GM18511 (cell line): ENCODE measurements around the gene ELOVL6.
"Not testable (repeated sequence)": the region's sequence is repeated elsewhere in the genome, so short reads cannot be mapped to it uniquely, and the experiment has no call there.

ENCODE experiments used
- ATAC-seq: cut with Tn5 transposase; IDR thresholded peaks from one replicate; pipeline ENCODE4 v1.9.1; 2021; ENCODE audit warnings: mild to moderate bottlenecking, moderate library complexity; ENCODE audit not compliant: unreplicated experiment

Gene ELOVL6

DNA sequence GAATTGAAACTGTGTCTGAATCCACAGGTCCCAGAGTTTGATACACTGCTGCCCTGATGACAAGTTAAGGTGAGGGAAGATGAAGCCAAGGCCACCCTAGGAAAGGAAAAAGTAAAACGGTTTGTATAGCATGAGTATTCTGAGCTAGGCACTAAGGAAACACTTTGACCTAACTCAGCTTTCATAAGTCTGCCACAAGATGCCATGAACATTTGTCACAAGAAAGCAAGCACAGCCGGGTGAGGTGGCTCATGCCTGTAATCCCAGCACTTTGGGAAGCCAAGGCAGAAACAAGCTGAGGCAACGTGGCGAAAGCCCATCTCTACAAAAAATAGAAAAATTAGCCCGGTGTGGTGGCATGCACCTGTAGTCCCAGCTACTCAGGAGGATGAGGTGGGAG is 34.2 kb downstream of the ELOVL6 start:
- ATAC-seq = no peak

GRCh38 chr4:110163327-110164069 is 34.9 kb downstream of the ELOVL6 start:
- ATAC-seq = no peak

- ATAC-seq = no peak
These were observed 37.8 kb downstream of the ELOVL6 start for GRCh38 chr4:110160618-110161017.

GRCh38 chr4:110159541-110159940 is 38.9 kb downstream of the ELOVL6 start:
- ATAC-seq = no peak

GRCh38 chr4:110157580-110157979 is 40.8 kb downstream of the ELOVL6 start:
- no peak for ATAC-seq

DNA sequence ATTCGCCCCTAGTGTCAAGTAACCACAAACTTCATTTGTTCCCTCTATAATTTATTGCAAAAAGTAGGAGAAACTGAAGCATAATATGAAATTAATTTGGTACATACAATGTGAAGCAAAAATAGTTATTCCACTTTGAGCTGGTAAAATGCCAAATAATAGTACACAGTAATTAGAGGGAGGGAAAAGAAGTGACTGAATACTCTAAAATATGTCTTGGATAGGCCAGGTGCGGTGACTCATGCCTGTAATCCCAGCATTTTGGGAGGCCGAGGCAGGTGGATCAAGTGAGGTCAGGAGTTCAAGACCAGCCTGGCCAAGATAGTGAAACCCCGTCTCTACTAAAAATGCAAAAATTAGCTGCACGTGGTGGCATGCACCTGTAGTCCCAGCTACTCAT is 41.2 kb downstream of the ELOVL6 start:
- not testable (repeated sequence) for ATAC-seq

GRCh38 chr4:110156442-110156841 is 42.0 kb downstream of the ELOVL6 start:
- ATAC-seq = no peak

DNA sequence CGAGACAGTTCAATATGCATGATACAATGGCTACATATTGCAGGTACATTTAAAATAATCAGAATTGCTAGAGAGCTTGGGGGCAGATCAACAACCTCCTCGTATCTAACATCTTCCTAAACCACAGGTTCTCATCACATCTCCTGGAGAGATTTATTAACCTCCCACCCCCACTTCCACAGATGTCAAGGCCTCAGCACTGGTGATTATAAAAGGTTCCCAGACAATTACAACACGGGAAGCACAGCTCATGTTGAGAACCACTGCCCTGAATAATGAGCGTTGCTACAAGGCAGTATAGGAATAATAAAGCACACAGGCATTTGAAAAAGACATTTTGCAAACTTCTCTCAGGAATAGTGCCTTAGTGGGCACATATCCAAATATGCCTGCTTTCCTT is 42.8 kb downstream of the ELOVL6 start:
- ATAC-seq = no peak

DNA sequence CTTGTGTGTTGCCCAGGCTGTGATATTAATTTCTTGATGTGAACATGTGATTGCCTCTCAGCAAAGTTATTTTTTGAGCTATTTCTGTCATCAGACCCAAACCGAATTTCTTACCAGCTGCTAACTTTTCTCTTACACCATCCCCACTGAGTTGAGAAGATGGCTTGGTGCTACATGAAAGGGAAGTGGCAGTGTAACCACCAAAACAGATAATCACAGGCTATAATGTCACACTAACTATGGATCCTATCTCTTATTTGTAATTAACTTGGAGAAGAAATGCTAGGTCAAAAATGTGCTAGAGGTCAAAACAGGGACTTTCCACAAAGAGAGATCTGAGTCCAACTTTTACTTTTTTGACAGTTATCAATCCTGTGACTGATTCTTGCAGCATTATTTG is 43.8 kb downstream of the ELOVL6 start:
- ATAC-seq = no peak

- ATAC-seq = no peak
These were observed 46.0 kb downstream of the ELOVL6 start for GRCh38 chr4:110152386-110152785.

GRCh38 chr4:110149089-110149488 is 49.3 kb downstream of the ELOVL6 start:
- ATAC-seq = no peak

DNA sequence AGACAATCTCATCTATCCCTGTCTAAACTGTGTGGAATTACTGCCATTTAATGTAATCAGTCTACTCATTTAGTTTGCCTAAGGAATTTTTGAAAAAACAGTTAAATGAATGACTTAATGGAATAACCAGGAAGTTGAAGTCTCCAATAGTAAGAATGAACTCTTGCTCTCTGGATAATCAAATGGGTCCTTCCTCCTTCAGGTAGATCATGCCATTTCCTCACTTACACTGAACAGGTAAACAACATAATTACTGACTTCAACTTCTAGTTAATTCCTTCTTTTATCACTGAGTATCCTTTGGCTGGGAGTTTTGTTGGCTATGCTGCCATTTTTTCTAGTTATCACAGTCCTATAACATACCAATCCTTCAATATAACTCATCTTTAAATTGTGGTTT is 56.0 kb downstream of the ELOVL6 start:
- ATAC-seq = no peak

DNA sequence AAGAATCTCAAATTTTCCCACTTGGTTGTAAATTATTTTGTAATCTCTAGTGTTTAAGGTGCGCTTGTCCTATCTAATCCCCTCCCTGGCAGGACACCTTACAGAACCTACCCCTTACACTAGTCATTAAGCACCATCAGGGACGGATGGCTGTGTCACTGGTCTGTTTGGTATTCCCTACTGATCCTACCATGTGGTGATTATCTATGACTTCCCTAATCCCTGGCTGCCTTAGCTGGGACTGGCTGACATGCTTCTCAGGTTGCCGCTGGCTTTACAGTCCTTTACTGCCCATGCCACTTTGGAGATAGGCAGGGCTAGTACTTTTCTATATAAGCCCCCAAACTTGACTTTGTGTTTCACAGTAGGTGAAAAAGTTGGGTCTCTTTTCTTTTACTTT is 58.6 kb downstream of the ELOVL6 start:
- no peak for ATAC-seq

DNA sequence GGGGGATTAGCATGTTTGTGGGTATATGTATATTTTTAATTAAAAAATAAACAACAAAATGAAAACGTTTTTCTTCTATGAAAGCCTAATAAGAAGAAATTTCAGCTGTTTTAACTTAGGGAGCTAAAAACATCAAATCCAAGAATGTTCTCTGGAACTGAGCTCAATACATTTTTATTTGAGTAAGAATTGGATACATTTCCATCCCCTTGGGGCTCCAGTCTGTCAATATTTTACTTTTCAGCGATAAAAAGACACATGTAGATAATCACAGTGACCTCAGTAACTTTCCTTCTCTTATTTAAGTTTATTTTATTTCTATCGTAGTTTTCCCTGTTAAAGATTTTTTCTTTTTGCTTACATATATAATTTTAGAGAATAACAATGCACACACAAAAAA is 59.3 kb downstream of the ELOVL6 start:
- ATAC-seq = no peak

DNA sequence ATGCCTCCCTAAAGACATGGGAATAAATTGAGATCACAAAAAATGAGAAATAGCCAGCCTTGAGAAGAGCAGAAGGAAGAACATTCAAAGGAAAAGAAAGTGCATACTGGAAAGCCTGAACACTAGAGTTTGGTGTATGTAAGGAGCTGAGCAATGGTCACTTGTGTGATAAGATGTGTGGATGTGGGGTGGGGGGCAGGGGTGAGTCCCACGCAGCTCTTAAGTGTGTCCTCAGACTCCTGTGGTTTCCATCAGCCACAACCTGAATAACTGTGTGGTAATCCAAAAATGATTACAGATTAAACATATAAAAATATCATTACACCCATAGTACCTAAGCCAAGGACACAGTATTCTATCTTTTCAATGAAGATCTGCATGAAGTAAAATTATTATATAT is 59.9 kb downstream of the ELOVL6 start:
- no peak for ATAC-seq

- ATAC-seq = no peak
These were observed 60.6 kb downstream of the ELOVL6 start for GRCh38 chr4:110137829-110138228.

- ATAC-seq = no peak
These were observed 62.9 kb downstream of the ELOVL6 start for GRCh38 chr4:110135523-110135922.

- no peak for ATAC-seq
These were observed 63.3 kb downstream of the ELOVL6 start for GRCh38 chr4:110135076-110135475.

GRCh38 chr4:110134269-110134869 is 64.0 kb downstream of the ELOVL6 start:
- no peak for ATAC-seq

- no peak for ATAC-seq
These were observed 65.3 kb downstream of the ELOVL6 start for GRCh38 chr4:110132816-110133719.

DNA sequence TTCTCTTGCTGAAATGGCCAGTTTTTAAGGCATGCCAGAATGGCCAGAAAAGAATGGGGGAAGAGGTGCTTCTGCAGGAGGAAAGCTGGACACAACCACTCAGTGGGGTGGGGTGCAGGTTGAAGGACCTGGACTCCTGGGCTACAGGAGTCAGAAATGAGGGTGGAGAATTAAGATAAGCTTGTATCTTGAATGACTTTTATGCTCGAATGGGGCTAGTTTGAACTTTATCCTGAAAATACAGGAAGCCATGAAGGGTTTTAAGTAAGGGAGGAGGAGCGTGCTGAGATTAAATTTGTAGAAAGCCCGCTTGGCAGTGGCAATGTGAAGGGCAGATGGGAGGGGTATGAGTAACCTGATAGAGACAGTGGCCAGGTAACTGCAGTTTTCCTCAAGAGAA is 66.5 kb downstream of the ELOVL6 start:
- ATAC-seq = no peak
